NCI-H446 (cell line): Measurements from ENCODE around the gene C14orf180.
A peak's percentile ranks its signal among the peaks of the same experiment; 100 is the strongest.
"Not testable (repeated sequence)": the region's sequence is repeated elsewhere in the genome, so short reads cannot be mapped to it uniquely, and the experiment has no call there.

Experiments
- DNase-seq, 2 experiments: peaks; one replicate each; lab custom pipeline; 2025; lab: John Stamatoyannopoulos, UW

C14orf180 gene

GRCh38 chr14:104578321-104578720, 1.2 kb upstream of the C14orf180 start:
- peak; percentile 52 to 89 for DNase-seq

- DNase-seq, result not testable (repeated sequence)
Measured at GRCh38 chr14:104579939-104580338, 375 bp downstream of the C14orf180 start.

GRCh38 chr14:104580961-104581360, 1.4 kb downstream of the C14orf180 start:
- peak in 1 of 2 experiments; percentile 66 for DNase-seq

GRCh38 chr14:104581521-104581920, 2.0 kb downstream of the C14orf180 start:
- no peak for DNase-seq

- peak in 1 of 2 experiments; percentile 32 for DNase-seq
Measured at GRCh38 chr14:104582005-104582404, 2.4 kb downstream of the C14orf180 start.

GRCh38 chr14:104582662-104583061, 3.1 kb downstream of the C14orf180 start:
- DNase-seq, result peak in 1 of 2 experiments; percentile 45

- DNase-seq, result no peak
Measured at GRCh38 chr14:104583424-104584306, 4.1 kb downstream of the C14orf180 start.

- DNase-seq, result no peak
Measured at GRCh38 chr14:104584557-104584956, 5.0 kb downstream of the C14orf180 start.

- no peak for DNase-seq
Measured at GRCh38 chr14:104585966-104586697, 6.6 kb downstream of the C14orf180 start.

GRCh38 chr14:104586832-104587620, 7.5 kb downstream of the C14orf180 start:
- DNase-seq, result peak; percentile 79 to 94

- no peak for DNase-seq
Measured at GRCh38 chr14:104587641-104588040, 8.1 kb downstream of the C14orf180 start.

- DNase-seq, result no peak
Measured at GRCh38 chr14:104588066-104588857, 8.7 kb downstream of the C14orf180 start.

GRCh38 chr14:104589338-104590195, 10.0 kb downstream of the C14orf180 start:
- no peak for DNase-seq

- DNase-seq, result no peak
Measured at GRCh38 chr14:104590240-104590965, 10.8 kb downstream of the C14orf180 start.

- no peak for DNase-seq
Measured at GRCh38 chr14:104591031-104591430, 11.5 kb downstream of the C14orf180 start.

- DNase-seq, result no peak
Measured at GRCh38 chr14:104591506-104592291, 12.1 kb downstream of the C14orf180 start.

GRCh38 chr14:104592292-104592672, 12.7 kb downstream of the C14orf180 start:
- DNase-seq, result no peak

GRCh38 chr14:104592785-104593184, 13.2 kb downstream of the C14orf180 start:
- DNase-seq, result no peak

GRCh38 chr14:104593241-104593701, 13.7 kb downstream of the C14orf180 start:
- no peak for DNase-seq
